ENCODE results near the gene SPIRE2.
"Not testable (repeated sequence)": the region's sequence is repeated elsewhere in the genome, so short reads cannot be mapped to it uniquely, and the experiment has no call there.

SPIRE2 gene

DNA sequence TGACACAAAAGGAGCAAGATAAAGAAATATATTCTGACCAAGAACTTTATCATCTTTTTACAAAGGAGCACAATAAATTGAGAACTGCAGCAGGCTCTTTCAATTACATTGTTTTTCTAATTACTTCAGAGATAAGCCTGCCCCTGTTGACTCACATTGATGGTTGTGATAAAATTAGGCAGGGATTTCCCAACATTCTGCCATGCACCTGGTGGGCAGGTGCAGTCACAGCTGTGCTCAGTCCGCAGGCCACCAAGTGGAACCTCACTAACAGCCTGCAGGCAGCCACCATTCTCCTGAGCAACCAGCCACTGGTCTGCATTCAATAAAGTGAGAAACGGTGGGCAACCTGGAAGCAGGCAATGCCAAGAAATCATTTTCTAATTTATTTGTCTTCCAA lies 17.0 kb upstream of the SPIRE2 start:
- no peak overlapping the region for H3K9ac ChIP-seq (ENCODE audit: low read length)
- H3K9me3 ChIP-seq (ENCODE audit: control insufficient read depth, insufficient read depth, low read depth, low read length), result no peaks in the 10 kb centered on the region
- no peak overlapping the region for H3K27ac ChIP-seq (ENCODE audit: low read depth, low read length)
- H3K4me3 ChIP-seq (ENCODE audit: low read depth, low read length), result no peak overlapping the region
- no peaks in the 10 kb centered on the region for H3K27me3 ChIP-seq (ENCODE audit: control insufficient read depth, insufficient read depth, low read length)
- H3K36me3 ChIP-seq (ENCODE audit: control insufficient read depth, insufficient read depth, low read length), result peaks cover 58% of the 10 kb centered on the region
- H3K4me1 ChIP-seq (ENCODE audit: control insufficient read depth, insufficient read depth, low read length), result no peaks in the 10 kb centered on the region

DNA sequence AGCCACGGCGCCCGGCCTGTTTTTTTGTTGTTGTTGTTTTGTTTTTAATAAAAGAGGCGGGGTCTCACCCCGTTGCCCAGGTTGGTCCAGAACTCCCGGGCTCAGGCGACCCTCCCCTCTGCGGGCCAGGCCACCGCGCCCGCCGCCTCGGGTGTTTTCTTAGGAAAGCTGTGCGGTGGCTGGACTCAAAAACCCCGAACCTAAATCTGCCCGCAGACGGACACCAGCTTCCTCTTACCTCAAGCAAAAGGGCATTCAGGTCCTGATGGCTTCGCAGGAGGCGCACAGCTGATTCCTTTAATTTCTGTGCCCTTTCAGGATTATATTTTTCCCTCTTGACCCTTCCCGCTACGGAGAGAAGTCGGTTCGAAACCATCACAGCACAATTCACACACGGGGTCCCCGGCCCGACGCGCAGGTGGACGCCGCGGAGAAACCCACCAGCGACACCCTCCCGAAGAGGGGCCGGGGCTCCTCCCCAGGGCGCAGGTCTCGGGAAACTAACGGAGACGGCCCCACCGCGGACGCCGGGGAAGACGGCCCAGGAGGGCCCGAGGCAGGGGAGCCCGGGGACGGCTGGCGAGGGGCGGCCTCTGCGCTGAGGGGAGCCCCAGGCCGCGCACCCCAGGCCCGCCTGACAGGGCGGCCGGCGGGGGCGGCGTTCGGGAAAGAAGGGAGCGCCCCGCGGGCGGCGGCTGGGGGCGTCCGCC lies 12.5 kb upstream of the SPIRE2 start:
- Histone ChIP-seq H3K27ac (ENCODE audit: low read depth, low read length) (no peak overlapping the region; the same call in 1 of the 2 replicates), H3K27me3 (ENCODE audit: control insufficient read depth, insufficient read depth, low read length) (no peaks in the 10 kb centered on the region), H3K4me3 (ENCODE audit: low read depth, low read length) (peak overlapping the region; percentile 78), H3K9ac (ENCODE audit: low read length) (peak overlapping the region; percentile 89), H3K4me1 (ENCODE audit: control insufficient read depth, insufficient read depth, low read length) (no peaks in the 10 kb centered on the region), H3K9me3 (ENCODE audit: control insufficient read depth, insufficient read depth, low read depth, low read length) (no peaks in the 10 kb centered on the region), H3K36me3 (ENCODE audit: control insufficient read depth, insufficient read depth, low read length) (peaks cover 23% of the 10 kb centered on the region)

DNA sequence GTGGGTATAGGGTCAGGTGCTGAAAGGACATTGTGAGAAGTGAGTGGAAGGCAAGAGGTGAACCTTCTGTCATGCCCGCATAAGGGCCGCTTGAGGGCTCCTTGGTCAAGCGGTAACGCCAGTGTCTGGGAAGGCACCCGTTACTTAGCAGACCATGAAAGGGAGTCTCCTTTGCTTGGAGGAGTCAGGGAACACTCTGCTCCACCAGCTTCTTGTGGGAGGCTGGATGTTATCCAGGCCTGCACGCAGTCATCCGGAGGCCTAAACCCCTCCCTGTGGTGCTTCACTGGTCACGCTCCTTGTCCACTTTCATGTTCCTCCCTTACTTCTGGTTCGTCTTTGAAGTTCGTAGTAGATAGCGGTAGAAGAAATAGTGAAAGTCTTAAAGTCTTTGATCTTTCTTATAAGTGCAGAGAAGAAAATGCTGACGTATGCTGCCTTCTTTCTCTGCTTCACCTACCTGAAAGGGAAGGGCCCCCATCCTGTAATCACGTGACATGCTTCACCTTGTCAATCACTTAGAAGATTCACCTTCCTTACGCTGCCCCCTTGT lies 9.3 kb upstream of the SPIRE2 start:
- H3K36me3 ChIP-seq (ENCODE audit: control insufficient read depth, insufficient read depth, low read length); H3K27ac ChIP-seq (ENCODE audit: low read depth, low read length); H3K9me3 ChIP-seq (ENCODE audit: control insufficient read depth, insufficient read depth, low read depth, low read length); H3K27me3 ChIP-seq (ENCODE audit: control insufficient read depth, insufficient read depth, low read length); H3K9ac ChIP-seq (ENCODE audit: low read length): not testable (repeated sequence)
- Histone ChIP-seq H3K4me3 (ENCODE audit: low read depth, low read length) (peak overlapping the region; percentile 38), H3K4me1 (ENCODE audit: control insufficient read depth, insufficient read depth, low read length) (peaks cover 17% of the 10 kb centered on the region)

DNA sequence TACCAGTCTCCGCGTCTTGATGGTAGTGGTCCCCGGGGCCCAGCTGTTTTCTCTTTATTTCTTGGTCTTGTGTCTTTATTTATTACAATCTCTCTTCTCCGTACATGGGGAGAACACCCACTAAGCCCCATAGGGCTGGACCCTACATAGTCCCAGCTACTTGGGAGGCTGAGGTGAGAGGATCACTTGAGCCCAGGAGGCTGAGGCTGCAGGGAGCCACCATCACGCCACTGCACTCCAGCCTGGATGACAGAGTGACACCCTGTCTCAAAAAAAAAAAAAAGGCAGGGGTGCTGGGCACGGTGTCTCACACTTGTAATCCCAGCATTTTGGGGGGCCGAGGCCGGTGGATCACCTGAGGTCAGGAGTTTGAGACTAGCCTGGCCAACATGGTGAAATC lies 8.8 kb upstream of the SPIRE2 start:
- H3K36me3 ChIP-seq (ENCODE audit: control insufficient read depth, insufficient read depth, low read length); H3K9ac ChIP-seq (ENCODE audit: low read length); H3K9me3 ChIP-seq (ENCODE audit: control insufficient read depth, insufficient read depth, low read depth, low read length); H3K27me3 ChIP-seq (ENCODE audit: control insufficient read depth, insufficient read depth, low read length); H3K27ac ChIP-seq (ENCODE audit: low read depth, low read length): not testable (repeated sequence)
- peaks cover 17% of the 10 kb centered on the region for H3K4me1 ChIP-seq (ENCODE audit: control insufficient read depth, insufficient read depth, low read length)
- H3K4me3 ChIP-seq (ENCODE audit: low read depth, low read length), result 0 out of 2 replicates have a peak overlapping the region, but pooled peaks have one; percentile 38

DNA sequence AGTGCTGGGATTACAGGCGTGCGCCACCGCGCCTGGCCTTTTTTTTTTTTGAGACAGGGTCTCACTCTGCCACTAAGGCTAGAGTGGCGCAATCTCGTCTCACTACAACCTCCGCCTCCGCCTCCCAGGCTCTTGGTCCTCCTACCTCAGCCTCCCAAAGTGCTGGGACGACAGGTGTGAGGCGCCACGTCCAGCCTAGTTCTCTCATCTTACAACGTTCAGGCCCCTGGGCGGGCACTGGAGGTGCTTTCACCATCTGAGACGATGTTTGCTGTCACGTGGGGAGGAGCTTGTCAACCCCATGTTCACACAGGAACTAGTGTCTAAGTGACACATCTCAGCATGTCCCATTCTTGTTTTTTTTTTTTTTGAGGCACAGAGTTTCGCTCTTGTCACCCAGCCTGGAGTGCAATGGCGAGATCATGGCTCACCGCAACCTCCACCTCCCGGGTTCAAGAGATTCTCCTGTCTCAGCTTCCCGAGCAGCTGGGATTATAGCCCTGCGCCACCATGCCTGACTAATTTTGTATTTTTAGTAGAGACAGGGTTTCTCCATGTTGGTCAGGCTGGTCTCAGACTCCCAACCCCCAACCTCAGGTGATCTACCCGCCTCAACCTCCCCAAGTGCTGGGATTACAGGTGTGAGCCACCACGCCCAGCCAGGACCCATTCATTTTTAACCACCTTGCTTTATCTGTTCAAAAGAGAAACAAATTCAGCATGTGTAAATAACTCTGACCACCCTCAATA lies 6.7 kb upstream of the SPIRE2 start:
- H3K4me1 ChIP-seq (ENCODE audit: control insufficient read depth, insufficient read depth, low read length), result peaks cover 17% of the 10 kb centered on the region
- no peak overlapping the region for H3K4me3 ChIP-seq (ENCODE audit: low read depth, low read length)
- no peaks in the 10 kb centered on the region for H3K27me3 ChIP-seq (ENCODE audit: control insufficient read depth, insufficient read depth, low read length)
- no peaks in the 10 kb centered on the region for H3K36me3 ChIP-seq (ENCODE audit: control insufficient read depth, insufficient read depth, low read length)
- H3K9ac ChIP-seq (ENCODE audit: low read length), result no peak overlapping the region
- no peak overlapping the region for H3K27ac ChIP-seq (ENCODE audit: low read depth, low read length)
- no peaks in the 10 kb centered on the region for H3K9me3 ChIP-seq (ENCODE audit: control insufficient read depth, insufficient read depth, low read depth, low read length)

DNA sequence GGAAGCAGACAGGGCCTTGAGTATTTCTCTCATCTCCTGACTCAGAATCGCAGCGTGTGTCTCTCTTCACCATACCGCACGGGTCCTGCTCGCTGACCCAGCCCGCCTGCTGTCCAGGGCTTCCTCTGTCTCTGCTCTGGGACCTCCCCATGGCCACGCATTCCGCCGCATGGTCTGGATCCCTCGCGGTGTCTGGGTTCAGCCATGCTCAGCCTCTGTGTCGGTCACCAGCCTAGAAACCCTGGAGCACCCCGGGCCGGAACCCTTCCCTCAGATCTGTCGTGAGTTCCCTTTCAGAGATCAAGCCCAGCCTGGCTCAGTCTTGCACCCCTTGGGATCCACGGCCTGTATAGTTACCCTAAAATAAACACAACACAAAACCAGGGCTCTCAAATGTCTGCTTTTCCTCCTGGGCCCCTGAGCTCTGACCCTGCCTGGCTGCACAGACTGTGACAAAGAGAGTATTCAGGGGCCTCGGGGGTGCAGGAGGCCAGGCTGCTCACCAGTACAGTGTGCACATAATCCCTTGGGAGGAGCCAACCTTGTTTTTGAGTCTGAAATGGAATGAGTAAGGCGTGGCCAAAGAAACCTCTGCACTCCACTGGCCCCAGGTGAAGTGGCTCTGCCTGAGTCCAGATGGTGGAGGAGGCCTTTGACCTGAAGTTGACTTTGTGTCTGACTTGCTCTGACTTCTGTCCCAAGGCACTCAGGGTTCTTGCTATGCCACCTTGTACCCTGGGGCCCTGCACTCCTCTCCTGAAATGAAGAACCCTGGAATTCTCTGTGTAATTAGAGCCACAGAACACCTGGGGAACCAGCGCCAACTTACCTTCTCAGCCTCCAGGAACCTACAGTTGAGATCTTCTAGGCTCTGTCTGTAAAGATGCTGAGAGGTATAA lies 5.8 kb upstream of the SPIRE2 start:
- Histone ChIP-seq H3K9me3 (ENCODE audit: control insufficient read depth, insufficient read depth, low read depth, low read length) (no peaks in the 10 kb centered on the region), H3K9ac (ENCODE audit: low read length) (no peak overlapping the region), H3K27me3 (ENCODE audit: control insufficient read depth, insufficient read depth, low read length) (no peaks in the 10 kb centered on the region), H3K36me3 (ENCODE audit: control insufficient read depth, insufficient read depth, low read length) (no peaks in the 10 kb centered on the region), H3K4me3 (ENCODE audit: low read depth, low read length) (no peak overlapping the region), H3K4me1 (ENCODE audit: control insufficient read depth, insufficient read depth, low read length) (peaks cover 17% of the 10 kb centered on the region), H3K27ac (ENCODE audit: low read depth, low read length) (no peak overlapping the region)

- Histone ChIP-seq H3K27ac (ENCODE audit: low read depth, low read length) (no peak overlapping the region), H3K4me1 (ENCODE audit: control insufficient read depth, insufficient read depth, low read length) (peaks cover 17% of the 10 kb centered on the region), H3K27me3 (ENCODE audit: control insufficient read depth, insufficient read depth, low read length) (no peaks in the 10 kb centered on the region), H3K9ac (ENCODE audit: low read length) (no peak overlapping the region), H3K4me3 (ENCODE audit: low read depth, low read length) (no peak overlapping the region), H3K36me3 (ENCODE audit: control insufficient read depth, insufficient read depth, low read length) (no peaks in the 10 kb centered on the region), H3K9me3 (ENCODE audit: control insufficient read depth, insufficient read depth, low read depth, low read length) (no peaks in the 10 kb centered on the region)
Measured at GRCh38 chr16:89823087-89823823, 5.0 kb upstream of the SPIRE2 start.

DNA sequence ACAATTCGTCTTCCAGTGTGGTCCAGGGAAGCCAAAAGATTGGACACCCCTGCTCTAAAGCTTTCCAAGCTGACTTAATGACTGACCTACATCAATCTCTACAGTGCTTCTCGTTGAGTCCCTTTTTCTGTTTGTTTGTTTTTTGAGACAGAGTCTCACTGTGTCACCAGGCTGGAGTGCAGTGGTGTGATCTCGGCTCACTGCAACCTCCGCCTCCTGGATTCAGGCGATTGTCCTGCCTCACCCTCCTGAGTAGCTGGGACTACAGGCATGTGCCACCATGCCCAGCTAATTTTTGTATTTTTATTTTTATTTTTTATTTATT lies 4.5 kb upstream of the SPIRE2 start:
- H3K4me1 ChIP-seq (ENCODE audit: control insufficient read depth, insufficient read depth, low read length), result peaks cover 17% of the 10 kb centered on the region
- not testable (repeated sequence) for H3K4me3 ChIP-seq (ENCODE audit: low read depth, low read length); H3K9ac ChIP-seq (ENCODE audit: low read length); H3K27me3 ChIP-seq (ENCODE audit: control insufficient read depth, insufficient read depth, low read length); H3K27ac ChIP-seq (ENCODE audit: low read depth, low read length); H3K36me3 ChIP-seq (ENCODE audit: control insufficient read depth, insufficient read depth, low read length); H3K9me3 ChIP-seq (ENCODE audit: control insufficient read depth, insufficient read depth, low read depth, low read length)

GRCh38 chr16:89826531-89827382 lies 1.5 kb upstream of the SPIRE2 start:
- no peaks in the 10 kb centered on the region for H3K9me3 ChIP-seq (ENCODE audit: control insufficient read depth, insufficient read depth, low read depth, low read length)
- H3K4me1 ChIP-seq (ENCODE audit: control insufficient read depth, insufficient read depth, low read length), result peaks cover 24% of the 10 kb centered on the region
- H3K36me3 ChIP-seq (ENCODE audit: control insufficient read depth, insufficient read depth, low read length), result no peaks in the 10 kb centered on the region
- H3K27me3 ChIP-seq (ENCODE audit: control insufficient read depth, insufficient read depth, low read length), result no peaks in the 10 kb centered on the region
- H3K27ac ChIP-seq (ENCODE audit: low read depth, low read length), result no peak overlapping the region
- H3K9ac ChIP-seq (ENCODE audit: low read length), result no peak overlapping the region
- peak overlapping the region; percentile 67; the same call in 1 of the 2 replicates for H3K4me3 ChIP-seq (ENCODE audit: low read depth, low read length)
